HG03175 (cell line): ENCODE measurements around the gene N4BP2L2.
A peak's percentile ranks its signal among the peaks of the same experiment; 100 is the strongest.

Experiments used
- ATAC-seq: cut with Tn5 transposase; IDR thresholded peaks from one replicate; pipeline ENCODE4 v1.9.1; 2021; ENCODE audit warnings: mild to moderate bottlenecking, moderate library complexity; ENCODE audit not compliant: unreplicated experiment

N4BP2L2 gene

GRCh38 chr13:32472194-32472621 is 66.4 kb downstream of the N4BP2L2 start:
- ATAC-seq = no peak

- ATAC-seq = no peak
Observed at GRCh38 chr13:32471187-32471922, 67.2 kb downstream of the N4BP2L2 start.

- no peak for ATAC-seq
Observed at GRCh38 chr13:32468502-32469142, 70.0 kb downstream of the N4BP2L2 start.

DNA sequence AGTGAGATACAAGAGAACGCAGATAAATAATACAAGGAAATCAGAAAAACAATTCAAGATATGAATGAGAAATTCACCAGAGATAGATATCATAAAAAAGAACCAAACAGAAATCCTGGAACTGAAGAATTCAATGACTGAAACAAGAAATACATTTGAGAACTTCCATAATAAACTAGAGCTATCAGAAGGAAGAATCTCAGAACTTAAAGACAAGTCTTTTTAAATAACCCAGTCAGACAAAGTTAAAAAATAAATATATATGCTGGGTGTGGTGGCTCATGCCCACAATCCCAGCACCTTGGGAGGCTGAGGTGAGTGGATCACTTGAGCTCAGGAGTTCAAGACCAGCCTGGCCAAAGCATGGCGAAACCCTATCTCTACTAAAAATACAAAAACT is 82.0 kb downstream of the N4BP2L2 start:
- no peak for ATAC-seq

GRCh38 chr13:32455594-32455903 is 83.0 kb downstream of the N4BP2L2 start:
- no peak for ATAC-seq

- ATAC-seq = no peak
Observed at GRCh38 chr13:32454886-32455593, 83.6 kb downstream of the N4BP2L2 start.

DNA sequence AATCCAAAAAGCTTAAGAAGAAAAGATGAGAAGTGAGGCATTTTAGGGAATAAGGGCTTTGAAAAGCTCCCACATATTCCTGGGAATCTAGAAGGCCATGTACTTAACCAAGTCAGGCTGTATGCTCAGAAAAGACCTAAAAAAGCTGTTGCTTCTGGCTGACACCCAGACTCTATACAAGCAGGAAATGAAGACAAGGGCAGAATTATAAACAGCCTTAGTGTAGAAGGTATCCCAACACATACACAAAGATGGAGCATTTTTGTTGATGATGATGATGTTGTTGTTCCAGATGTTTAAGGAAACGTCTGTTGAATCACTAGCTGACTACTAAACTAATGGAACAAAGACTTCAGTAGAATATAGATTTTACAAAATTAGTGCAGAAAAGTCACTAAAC is 84.6 kb downstream of the N4BP2L2 start:
- ATAC-seq = no peak

GRCh38 chr13:32448972-32449371 is 89.6 kb downstream of the N4BP2L2 start:
- no peak for ATAC-seq

GRCh38 chr13:32447894-32448623 is 90.5 kb downstream of the N4BP2L2 start:
- ATAC-seq = no peak

DNA sequence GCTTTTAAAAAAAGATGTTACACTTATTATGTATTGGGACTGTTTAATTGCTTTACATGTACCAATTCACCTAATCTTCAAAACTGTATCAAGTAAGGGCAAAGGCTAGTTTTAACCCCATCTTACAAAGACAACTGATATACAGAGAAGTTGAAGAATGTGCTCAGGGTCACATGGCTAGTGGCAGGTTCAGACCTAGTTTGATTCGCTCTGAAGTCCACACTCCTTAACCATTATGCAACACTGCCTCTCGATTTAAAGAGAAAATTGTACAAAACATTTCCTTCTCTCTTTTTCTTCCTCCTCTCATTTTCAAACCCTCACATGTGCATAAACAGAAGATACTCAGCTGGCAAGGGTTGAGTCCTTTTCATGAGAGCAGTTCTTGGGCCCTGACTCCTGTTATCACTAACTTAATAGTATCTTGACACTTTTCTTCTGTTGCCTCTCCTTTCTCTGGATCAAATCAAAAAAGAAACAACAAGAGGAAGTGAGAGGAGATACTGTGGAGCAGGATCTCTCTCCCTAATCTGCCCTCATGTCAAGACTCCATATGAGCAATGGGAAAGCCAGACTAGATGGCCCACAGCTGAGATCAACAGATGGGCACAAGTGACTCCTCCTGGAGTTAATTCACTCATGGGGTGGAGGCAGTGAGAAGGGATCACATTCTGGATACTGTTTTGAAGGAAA is 91.7 kb downstream of the N4BP2L2 start:
- ATAC-seq = no peak

- no peak for ATAC-seq
Observed at GRCh38 chr13:32446220-32446619, 92.4 kb downstream of the N4BP2L2 start.

DNA sequence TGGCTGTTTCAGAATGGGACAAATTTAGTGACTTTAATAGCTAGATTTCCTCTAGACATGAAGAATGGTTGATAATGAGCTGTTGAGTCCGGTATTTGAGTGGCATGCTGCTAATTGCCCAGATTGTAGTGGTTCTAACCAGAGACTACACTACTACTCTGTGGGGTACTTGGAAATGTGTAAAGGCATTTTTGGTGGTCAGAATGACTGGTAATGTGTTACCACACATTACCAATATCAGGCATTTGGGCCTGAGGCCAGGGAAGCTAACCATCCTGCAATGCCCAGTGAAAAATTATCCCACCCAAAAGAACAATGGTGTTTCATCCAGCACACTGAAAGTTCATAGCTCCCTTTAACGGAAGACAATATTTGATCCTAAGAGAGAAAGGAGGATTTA is 93.1 kb downstream of the N4BP2L2 start:
- no peak for ATAC-seq

DNA sequence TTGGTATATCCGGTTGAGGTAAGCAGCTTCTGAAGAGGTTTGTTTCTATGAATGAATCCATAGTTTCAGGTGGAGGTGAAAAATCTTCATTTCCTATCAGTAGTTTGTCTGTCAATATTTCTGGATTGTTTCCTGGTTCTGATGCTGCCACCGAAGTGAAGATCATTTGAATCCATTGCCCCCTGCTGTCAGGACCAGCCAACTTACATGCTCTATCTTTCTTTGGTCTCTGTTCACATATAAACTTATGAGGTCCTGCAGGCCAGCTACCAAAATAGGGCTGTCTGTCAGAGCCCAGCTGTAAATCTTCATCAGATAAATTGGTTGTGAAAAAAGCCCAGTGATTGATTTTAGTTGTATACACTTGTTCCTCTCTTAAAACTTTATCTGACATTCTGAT is 95.5 kb downstream of the N4BP2L2 start:
- peak; percentile 76 for ATAC-seq

DNA sequence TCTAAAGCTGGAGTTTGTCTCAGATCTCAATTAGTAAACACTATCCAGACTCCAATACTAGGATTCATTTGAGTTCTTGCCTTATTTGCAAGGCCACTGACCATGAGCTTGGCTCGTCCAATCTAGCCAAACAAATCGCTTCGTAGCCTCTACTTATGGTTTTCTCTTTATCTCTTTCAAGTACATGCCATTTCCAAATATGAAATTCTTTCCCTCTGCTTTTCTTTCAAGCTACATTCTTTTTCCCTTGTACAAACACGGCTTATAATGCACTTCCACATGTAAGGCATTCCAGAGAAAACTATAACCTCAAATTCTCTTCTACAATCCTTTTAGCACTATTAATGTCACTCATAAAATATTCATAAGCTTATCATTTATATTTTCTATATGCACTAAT is 99.7 kb downstream of the N4BP2L2 start:
- no peak for ATAC-seq

DNA sequence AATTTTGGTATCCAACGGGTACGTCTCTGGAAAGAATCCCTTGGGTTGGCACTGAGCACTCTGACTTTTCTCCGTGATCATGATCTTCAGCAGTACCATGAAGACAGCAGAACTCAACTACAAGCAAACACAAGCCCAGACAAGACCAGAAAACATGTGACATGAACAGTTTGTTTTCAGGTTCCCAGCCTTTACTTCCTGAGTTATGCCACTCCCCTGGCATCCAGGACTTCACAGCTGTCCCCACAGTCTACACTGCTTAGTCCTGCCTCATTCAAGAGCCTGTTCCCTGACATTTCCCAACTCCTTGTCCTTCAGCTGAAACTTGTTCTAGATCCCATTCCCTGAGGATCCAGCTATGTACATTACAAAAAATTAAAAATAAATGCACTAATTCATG is 105.7 kb downstream of the N4BP2L2 start:
- ATAC-seq = no peak

GRCh38 chr13:32431361-32431760 is 107.2 kb downstream of the N4BP2L2 start:
- ATAC-seq = no peak

DNA sequence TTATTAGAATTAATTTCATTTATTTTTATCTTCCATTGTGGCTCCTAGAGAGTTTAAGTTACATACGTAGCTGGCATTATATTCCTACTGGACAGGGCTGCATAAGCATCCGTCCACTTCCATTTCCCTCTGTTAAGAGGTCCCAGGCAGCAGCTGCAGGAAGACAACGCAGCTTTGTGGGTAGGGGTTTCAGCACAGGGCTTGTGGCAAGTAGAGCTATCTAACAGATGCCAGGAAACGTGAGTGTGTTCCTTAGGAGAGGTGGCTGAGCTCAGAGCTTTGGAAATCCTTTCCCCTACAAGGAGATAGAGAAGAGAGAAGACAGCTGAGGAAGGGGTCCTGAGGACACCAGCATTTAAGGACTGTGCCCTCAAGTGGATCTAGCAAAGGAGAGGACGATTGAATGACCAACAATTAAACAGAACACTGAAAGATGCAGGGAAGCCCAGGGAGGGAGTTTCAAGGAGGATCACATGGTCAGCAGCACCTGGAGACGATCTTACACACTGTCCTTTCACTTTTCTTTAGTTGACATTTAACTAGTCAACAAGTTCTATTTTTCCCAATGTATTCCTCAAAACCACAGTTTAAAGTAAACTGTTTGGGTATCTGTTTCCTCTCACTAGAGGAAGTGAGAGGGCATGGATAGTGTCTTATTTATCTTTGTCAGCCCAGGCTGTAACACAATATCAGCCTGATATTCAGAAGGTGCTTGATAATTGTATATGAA is 108.4 kb downstream of the N4BP2L2 start:
- no peak for ATAC-seq

DNA sequence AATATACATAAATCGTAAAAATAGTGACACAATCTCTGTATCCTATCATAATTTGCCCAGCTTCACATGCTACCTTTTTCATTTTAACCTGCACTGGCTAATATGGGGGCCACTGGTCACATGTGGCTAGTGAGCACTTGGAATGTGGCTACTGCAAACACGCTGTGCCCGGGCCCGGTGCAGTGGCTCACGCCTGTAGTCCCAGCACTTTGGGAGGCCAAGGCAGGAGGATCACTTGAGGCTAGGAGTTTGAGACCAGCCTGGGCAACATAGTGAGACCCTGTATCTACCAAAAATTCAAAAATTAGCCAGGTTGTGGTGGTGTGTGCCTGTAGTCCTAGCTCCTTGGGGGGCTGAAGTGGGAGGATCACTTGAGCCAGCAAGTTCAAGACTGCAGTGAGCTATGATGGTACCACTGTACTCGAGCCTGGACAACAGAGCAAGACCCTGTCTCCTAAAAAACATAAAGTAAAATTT is 109.1 kb downstream of the N4BP2L2 start:
- ATAC-seq = no peak

DNA sequence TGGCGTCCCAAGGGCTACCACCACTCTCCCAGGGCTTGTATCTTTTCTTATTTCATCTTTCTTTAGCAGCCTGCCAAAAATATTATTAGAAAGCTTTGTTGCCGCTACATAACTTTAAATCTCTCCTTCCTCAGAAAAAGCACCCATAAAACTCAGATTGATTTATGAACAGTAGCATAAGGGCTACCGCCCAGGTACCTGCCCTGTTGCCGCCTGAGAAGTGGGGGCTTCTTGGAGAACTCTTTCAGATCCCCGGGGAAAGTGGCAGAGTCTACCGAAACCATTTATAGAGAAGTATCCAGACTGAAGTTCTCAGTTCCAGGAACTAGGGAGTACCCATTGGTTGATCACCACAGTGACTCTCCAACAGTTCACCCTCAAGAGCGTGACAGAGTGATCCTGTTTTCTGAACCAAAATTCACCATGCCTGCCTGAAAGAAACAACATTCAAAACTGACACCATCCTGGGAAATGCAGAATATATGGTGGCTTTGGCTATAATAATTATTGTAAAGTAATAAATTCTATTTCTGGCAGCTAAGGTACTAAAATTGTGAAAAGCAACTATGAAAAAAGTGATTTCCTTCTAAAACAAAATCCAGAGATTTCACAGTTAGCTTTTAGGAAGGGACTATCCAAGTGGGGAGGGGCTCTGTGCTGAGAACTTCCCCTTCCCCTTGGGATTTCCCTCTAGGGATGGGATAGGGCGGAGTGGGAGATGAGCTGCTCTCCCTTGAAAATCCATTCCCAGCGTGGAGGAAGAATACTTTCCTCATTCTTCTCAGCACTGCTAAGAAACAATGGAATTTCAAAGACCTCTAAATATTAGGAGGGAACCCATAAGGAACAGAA is 109.8 kb downstream of the N4BP2L2 start:
- peak; percentile 16 for ATAC-seq
